ENCODE data around the gene ATF6B.
"Not testable (repeated sequence)": the region's sequence is repeated elsewhere in the genome, so short reads cannot be mapped to it uniquely, and the experiment has no call there.

The ATF6B gene

GRCh38 chr6:32107406-32107805 lies 20.6 kb downstream of the ATF6B start:
- DNase-seq (ENCODE audit: low read depth) = no peak

GRCh38 chr6:32105433-32105832 lies 22.6 kb downstream of the ATF6B start:
- no peak for DNase-seq (ENCODE audit: low read depth)

GRCh38 chr6:32102255-32102654 lies 25.8 kb downstream of the ATF6B start:
- no peak for DNase-seq (ENCODE audit: low read depth)

- DNase-seq (ENCODE audit: low read depth) = not testable (repeated sequence)
Measured at GRCh38 chr6:32100251-32100650, 27.8 kb downstream of the ATF6B start.

- no peak for DNase-seq (ENCODE audit: low read depth)
Measured at GRCh38 chr6:32097364-32097763, 30.7 kb downstream of the ATF6B start.

- DNase-seq (ENCODE audit: low read depth) = no peak
Measured at GRCh38 chr6:32096394-32097258, 31.4 kb downstream of the ATF6B start.

GRCh38 chr6:32096087-32096393 lies 32.0 kb downstream of the ATF6B start:
- no peak for DNase-seq (ENCODE audit: low read depth)

- DNase-seq (ENCODE audit: low read depth) = no peak
Measured at GRCh38 chr6:32095338-32096086, 32.5 kb downstream of the ATF6B start.

- DNase-seq (ENCODE audit: low read depth) = no peak
Measured at GRCh38 chr6:32092760-32093497, 35.1 kb downstream of the ATF6B start.

- no peak for DNase-seq (ENCODE audit: low read depth)
Measured at GRCh38 chr6:32089082-32089828, 38.8 kb downstream of the ATF6B start.

GRCh38 chr6:32088487-32089049 lies 39.5 kb downstream of the ATF6B start:
- DNase-seq (ENCODE audit: low read depth) = no peak

GRCh38 chr6:32087574-32088486 lies 40.2 kb downstream of the ATF6B start:
- peak; percentile 48 for DNase-seq (ENCODE audit: low read depth)

GRCh38 chr6:32086661-32087573 lies 41.1 kb downstream of the ATF6B start:
- DNase-seq (ENCODE audit: low read depth) = no peak

GRCh38 chr6:32085759-32086459 lies 42.1 kb downstream of the ATF6B start:
- DNase-seq (ENCODE audit: low read depth) = no peak

- no peak for DNase-seq (ENCODE audit: low read depth)
Measured at GRCh38 chr6:32084780-32085179, 43.3 kb downstream of the ATF6B start.

- DNase-seq (ENCODE audit: low read depth) = no peak
Measured at GRCh38 chr6:32083812-32084768, 44.0 kb downstream of the ATF6B start.

GRCh38 chr6:32082935-32083334 lies 45.1 kb downstream of the ATF6B start:
- DNase-seq (ENCODE audit: low read depth) = no peak

GRCh38 chr6:32082478-32082877 lies 45.6 kb downstream of the ATF6B start:
- no peak for DNase-seq (ENCODE audit: low read depth)

Measured in stimulated activated CD8-positive, alpha-beta memory T cell treated with anti-CD3 and anti-CD28 coated beads, Interleukin-12 subunit alpha, Interleukin-12 subunit beta, amount 100 ng/mL, for 1 hour (primary cell).